HG03460 (cell line): ENCODE results near the gene ZNF664.
"Not testable (repeated sequence)": the region's sequence is repeated elsewhere in the genome, so short reads cannot be mapped to it uniquely, and the experiment has no call there.

Experiments
- ATAC-seq: cut with Tn5 transposase; IDR thresholded peaks from one replicate; pipeline ENCODE4 v1.9.1; 2021; ENCODE audit not compliant: unreplicated experiment

The ZNF664 gene

DNA sequence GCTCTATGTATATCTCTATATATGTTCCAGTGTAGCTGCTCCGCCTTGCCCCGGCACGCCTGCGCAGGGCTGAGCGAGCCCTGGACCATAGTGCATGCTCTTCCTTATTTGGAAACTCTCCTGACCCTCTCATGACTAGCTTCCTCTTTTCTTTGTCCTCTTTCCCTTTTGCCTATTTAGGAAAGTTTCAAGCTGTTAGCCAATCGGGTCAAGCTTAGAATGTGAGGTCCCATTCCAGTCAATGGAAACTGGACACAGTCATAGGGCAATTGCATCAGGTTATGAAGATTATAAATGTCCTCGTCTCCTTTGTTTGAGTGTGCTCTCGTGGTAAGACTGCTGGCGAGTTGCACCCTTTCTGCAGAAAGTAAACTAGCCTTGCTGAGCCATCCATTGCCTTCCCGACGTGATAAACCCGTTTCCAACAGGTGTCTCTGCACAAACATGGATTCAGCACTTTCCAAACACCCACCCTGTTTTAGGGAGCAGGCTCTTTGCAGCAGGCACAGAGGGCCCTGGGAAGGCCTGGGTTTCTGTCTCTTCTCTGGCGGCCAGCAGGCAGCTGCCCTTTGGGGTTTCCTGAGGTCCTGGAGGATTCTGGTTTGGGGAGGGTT is 31.3 kb upstream of the ZNF664 start:
- no peak for ATAC-seq

DNA sequence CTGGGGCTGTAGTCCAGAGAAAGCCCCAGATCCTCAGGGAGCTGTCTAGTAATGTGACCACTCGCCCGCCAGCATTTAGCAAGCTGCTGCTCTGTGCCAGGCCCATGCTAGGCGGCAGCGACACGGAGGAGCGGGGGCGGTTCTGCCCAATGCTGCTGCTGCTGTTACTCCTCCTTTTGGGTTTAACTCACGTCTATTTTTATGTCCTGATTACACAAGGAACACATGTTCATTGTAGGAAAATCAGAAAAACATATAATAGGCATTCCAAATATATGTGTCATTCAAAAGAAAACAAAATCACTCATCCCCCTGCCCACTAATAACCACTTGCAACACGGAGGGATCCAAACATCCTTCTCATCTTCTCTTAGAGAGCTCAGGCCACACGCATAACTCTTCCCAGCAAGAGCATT is 30.8 kb upstream of the ZNF664 start:
- ATAC-seq = no peak

DNA sequence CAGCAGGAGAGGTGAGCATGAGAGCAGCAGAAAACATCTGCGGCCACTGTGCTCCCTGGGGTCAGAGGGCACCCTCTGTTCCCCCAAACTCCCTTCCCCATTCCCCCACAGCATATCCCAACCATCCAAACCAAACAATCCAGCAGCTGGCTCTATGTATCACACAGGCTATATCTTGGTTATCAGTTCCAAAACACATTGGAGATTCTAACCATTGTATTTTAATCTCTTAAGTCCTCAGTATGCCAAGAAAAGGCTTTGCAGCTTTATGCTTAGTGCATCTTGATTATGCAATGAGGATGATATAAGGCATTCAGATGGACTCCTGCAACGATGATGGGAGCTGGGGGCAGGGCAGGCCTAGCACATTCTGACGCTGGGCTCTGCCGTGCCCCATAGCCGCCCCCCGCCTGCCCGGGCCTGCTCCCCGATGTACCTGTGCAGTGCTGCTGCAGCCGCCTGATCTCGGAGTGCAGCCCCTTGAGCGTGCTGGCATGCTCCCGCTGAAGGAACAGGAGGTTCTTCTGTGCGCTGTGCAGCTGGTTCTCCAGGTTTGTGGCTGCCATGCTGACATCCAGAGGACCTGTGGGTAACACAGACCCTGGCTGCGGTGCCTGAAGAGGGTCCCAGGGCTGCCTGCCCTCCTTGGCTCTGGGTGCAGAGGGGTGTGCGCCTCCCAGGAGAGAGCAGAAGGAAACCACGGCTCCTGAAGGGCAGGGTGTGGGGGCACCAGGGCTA is 29.9 kb upstream of the ZNF664 start:
- ATAC-seq = no peak

DNA sequence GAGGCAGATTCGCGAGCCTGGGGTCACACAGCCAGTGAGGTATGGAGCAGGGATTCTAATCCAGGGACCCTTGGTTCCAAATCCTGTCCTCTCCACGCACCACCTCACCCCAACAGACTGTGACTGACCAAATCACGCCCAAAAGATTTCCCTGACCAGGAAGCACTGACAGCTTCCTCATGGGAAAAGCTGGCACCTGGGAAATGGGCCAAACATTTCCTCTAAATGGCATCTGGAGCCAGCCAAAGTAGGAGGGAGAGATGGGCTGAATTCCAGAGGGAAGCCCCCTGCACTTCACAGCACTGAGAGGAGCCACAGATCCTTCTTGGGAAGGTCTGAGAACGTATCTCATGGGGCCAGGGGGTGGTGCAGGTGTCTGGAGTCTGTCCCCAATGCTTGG is 29.2 kb upstream of the ZNF664 start:
- ATAC-seq = no peak

DNA sequence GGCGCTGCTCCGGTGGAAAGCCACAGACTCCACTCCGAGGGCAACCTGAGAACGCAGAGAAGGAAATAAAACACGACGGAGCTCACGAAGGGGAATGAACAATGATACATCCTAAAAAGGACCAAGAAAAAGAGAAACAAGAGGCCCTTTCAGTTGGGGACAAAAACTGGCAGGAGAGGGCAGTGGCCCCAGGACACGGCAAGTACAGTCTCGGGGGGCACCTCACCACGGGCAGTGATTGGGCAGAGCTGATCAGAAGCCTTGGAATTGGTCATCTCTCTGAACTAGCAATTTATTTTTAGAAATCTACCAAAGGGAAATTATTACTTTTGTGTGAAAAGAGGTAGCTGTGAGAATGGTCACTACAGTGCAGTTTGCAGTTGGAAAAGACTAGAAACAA is 28.3 kb upstream of the ZNF664 start:
- no peak for ATAC-seq

DNA sequence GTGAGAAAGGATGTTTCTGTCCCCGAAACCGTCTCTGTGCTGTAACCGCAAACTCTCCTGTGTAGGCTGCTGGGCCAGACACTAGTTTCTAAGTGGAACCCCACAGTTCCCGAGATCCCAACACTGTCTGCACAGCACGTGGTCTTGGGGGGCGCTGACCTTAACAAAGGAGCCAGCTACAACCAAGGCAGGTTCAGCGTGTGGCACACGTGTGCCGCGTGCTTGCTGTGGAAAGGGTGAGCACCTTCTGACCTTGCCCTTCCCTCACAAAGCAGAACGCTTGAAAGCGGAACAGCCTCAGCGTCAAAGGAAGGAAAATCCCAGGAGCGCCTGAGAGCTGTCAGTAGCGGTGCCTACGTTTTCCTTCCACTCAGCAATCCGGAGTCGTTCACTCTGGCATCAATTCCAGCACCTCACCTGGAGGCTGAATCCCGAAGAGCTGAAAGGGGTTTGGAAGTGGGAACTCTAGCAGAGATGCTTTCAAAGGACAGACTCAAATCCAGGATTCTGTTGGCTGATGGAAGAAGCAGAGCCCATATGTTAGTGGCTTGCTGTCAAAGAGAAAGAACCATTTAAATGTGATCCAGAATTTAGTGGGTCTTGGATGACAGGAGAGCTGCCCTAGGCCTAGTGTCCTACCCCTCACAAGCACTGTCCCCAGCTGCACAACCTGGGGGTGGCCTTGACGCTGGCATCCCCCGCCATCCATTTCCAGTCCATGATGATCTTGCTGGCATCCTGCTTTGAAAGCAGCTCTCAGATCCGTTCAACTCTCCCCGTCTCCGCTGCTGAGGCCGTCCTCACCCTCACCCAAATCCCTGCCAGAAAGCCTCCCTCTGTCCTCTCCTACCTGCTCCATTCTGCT is 27.5 kb upstream of the ZNF664 start:
- no peak for ATAC-seq

DNA sequence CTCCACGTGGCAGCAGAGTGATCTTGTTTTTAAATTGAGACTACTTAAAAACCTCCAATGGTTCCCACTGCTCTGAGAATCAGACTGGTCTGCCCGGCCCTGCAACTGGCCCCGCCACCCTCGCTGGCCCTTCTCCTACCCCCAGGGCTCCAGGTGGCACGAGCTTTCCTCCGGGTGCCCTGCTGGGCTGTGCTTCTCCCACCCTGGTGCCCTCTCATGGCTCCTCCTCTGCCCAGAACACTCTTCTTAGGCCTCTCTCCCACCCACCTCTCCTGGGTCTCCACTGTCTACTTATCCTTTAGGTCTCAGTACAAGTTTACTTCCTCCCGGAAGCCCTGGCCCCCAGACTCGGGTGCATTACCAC is 26.9 kb upstream of the ZNF664 start:
- no peak for ATAC-seq

DNA sequence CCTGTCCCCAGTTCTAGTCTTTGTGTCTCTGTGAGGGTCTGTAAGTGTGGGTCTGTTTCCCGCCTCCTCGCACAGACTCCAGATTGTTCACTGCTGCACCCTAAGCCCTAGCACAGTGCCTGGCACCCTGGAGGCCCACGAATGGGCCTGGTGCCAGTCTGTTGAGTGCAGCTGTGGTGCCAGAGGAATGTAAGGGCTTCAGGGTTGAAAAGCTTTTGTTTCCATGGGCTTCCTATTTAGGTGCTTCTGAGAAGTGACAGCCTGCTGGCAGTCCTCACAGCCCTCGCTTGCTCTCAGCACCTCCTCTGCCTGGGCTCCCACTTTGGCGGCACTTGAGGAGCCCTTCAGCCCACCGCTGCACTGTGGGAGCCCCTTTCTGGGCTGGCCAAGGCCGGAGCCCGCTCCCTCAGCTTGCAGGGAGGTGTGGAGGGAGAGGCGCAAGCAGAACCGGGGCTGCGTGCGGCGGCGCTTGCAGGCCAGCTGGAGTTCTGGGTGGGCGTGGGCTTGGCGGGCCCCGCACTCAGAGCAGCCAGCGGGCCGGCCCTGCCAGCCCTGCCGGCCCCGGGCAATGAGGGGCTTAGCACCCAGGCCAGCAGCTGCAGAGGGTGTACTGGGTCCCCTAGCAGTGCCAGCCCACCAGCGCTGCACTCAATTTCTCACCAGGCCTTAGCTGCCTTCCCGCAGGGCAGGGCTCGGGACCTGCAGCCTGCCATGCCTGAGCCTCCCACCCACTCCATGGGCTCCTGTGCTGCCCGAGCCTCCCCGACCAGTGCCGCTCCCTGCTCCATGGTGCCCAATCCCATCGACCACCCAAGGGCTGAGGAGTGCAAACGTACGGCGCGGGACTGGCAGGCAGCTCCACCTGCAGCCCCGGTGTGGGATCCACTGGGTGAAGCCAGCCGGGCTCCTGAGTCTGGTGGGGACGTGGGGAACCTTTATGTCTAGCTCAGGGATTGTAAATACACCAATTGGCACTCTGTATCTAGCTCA is 26.2 kb upstream of the ZNF664 start:
- not testable (repeated sequence) for ATAC-seq

DNA sequence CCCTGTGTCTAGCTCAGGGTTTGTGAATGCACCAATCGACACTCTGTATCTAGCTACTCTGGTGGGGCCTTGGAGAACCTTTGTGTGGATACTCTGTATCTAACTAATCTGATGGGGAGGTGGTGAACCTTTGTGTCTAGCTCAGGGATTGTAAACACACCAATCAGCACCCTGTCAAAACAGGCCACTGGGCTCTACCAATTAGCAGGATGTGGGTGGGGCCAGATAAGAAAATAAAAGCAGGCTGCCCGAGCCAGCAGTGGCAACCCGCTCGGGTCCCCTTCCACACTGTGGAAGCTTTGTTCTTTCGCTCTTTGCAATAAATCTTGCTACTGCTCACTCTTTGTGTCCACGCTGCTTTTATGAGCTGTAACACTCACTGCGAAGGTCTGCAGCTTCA is 25.5 kb upstream of the ZNF664 start:
- ATAC-seq = not testable (repeated sequence)

DNA sequence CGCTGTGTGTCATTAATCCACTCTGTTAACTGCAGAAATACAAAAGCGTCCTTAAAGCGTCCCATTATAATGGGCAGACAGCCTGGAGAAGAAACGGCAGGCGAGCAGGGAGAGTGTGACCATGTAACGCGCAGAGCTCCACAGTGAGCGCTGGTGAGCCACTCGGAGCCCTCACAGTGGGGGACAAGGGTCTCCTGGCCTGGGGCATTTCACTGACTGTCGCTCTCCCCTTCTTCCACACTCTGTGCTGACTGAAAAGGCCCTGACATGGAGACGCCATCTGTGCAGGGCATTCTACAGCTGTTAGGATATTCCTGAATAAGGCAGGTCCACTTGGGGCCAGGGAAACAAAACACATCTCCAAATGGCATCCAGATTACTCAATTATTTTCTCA is 24.6 kb upstream of the ZNF664 start:
- ATAC-seq = no peak

DNA sequence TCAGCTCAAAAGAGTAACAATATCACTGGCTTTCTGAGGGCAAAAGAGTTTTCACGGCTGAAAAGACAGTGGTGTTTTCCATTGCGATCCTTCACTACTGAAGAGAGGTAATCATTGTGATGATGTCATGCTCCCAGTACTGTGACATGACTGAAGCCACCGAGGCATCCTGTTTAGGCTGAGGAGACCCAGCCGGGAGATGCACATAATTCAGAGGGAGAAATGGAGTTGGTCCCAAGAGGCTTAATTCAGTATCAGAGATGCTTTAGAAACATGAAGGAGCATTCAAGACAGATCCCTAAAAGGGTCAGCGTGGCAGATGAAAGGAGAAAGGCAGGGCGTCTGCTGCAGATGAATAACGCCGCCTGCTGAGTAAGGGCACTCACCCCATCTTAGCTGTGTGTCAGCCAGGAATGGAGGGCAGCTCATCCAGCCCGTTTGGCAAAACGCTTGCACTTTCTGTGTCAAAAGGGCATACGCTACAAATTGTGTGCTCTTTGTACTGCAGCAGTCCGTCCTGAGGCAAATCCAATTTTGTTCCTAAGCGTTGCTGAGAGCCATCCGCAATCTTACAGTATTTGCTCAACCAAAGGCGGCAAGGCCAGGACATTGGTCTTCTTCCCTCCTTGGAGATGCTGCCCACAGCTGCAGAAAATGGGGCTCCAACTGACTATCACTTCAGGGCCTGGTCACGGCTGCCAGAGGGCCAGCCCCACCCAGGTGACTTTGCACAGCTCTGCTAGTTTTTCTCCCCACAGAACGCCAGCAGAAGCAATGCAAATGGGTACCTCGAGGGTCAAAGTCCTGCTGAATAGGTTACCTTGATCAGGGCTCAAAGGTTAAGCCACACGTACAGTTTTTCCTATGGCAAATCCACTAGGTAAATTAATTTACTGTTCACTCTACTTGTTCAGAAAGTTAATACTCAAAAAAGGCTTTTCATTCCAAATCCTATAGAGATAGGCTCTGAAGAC is 23.9 kb upstream of the ZNF664 start:
- ATAC-seq = no peak

DNA sequence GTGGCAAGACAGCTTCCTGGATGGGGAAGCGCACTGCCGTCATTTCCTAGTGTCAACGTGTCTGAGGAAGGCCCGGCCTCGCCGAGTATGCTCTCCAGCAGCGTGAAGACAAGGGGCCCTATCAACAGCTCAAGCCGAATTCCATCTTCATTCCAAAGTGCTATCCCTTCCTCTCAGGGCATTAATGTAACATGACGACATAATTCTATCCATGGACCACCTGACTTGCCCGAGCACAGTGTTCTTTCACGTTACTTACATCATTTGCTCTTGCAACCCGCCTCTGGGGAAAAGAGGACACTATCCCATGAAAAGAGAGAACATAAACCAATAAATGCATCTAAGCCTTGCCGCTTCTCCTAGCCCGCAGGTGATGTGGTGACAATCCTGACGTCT is 23.2 kb upstream of the ZNF664 start:
- no peak for ATAC-seq

DNA sequence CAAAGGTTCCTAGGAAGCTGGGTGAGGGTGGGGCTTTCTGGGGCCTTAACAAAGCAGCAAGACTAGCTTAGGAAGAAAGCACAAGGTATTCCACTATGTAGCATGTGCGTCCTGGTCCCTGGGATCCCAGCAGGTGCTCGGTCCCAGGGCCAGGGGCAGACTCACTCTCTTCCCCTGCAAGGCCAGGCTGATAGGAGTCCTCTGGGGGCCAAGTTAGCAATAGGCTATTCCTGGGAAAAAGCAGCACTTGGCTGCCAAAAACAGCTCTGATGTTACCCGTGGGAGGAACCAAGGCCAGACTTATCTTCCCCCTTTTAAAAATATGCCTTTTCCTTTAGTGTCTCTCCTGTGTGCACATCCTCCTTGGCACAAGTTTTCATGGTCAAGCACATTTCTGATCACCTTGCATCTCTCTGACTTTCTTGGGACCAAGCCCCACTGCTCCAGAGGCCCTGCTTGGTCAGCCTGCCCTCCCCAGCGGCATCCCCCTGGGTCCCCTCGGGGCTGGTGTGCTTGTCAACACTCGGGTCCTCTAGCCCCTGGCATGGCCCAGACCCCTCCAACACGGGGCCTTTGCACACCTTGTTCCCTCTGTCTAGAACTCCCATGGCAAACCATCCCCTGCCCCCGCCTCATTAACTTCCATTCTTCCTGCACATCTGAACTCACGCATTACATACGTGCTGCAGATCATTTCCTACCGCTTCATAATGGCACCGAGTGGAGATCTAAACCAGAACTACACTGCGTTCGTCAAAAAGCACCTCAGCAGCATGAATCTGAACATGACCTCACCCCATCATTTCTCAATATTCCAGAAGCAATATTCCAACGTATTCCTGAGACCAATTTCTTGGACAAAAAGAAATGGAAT is 22.3 kb upstream of the ZNF664 start:
- ATAC-seq = no peak

DNA sequence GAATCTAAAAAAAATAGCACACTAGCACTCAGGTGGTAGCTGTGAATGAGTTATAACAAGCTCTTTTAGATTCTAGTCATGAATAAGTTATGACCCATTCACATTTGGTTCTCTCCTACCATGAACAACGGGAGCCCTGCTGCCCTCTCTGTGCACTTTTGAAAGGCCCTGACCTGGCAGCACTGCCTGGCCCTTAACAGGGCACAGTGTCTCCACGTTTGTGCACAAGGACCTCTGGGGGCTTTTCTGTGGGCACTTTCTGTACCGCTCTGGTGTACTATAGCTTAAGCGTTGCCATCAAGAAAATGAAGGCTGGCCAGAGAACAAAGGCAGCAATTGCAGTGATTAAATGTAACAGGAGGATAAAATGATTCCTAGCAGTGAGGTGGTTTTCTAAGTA is 21.5 kb upstream of the ZNF664 start:
- no peak for ATAC-seq

DNA sequence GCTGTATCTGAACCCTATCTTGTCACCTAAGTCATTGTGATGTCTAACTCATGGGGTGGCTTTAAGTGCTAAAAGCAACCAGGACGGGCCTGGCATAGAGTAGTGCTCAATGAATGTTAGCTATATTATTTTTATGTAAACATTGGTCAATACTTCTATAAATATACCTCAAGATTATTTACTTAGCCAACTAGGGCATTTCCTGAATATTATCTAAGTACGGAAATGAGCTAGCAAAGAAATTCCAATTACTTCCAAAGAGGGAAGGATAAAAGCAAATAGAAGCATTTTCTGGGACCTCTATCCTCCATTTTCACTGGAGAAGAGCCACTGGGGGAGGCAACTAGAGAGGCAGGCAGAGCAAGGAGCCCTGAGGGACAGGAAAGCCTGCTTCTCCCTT is 21.0 kb upstream of the ZNF664 start:
- no peak for ATAC-seq

DNA sequence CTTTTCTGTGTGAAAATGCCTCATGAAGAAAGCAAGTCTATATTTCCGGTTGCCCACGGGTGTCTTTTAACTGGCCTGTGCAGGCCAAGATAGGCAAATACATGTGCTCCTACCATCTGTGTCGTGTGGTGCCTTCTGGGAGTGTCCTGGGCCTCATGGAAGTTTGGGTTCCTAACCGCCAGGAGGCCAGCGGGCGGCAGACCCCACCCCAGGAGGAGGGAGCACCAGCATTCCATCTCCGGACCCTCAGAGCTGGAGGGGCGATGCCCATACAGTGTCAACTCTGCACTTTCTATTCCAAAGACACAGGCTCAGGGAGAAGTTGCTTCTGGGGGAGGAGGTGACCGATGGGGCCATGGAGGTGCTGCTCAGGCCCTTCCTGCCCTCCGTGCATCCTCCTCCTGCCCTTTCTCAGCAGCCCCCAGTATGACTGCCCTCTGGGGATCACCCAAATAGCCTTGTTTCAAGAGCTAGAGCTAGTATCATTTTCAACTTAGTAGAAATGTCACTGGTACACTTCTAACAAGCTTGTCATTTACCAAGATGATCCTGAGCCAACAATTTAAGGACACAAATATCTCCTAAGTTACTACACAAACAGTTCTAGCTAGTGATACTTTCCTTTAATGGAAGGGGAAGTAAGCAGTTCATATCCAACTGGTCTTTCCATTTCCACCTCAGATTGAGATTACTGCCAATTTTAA is 18.2 kb upstream of the ZNF664 start:
- ATAC-seq = no peak

DNA sequence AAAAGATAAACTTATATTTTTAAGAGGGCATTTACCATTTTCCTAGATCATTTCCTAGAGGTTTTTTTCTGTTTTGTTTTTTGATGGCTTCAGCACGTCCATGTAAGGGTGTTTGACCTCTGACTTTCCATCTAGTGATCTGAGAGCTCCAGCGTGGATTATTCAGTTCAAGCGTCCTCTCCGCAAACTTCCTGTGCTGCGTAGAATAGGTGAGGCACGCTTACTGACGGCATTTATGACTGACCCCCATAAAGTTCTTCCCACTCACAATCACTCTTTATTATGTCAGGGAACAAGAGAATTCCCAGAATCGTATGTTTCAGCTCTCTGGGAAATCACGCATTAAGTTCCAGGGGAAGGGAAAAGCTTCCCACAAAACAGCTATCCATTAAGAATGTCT is 16.8 kb upstream of the ZNF664 start:
- ATAC-seq = no peak

DNA sequence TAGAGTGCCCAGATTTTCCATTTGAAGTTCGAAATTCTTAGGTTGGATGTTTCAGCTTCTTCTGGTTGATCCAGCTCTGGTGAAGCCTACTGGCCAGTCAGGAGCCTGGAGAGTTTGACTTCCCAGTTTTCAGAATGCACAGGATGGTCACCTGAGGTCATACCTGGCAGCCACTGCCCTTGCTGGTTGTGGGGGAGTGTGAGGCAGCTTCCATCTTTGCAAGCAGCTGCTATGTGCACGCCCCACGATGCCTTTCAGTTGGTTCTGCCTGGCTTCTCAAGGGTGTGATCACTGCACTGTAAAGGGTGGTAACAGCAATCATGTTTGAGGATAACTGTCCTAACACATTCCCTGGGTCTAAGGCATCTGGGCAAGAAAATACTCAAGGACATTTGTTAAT is 15.8 kb upstream of the ZNF664 start:
- ATAC-seq = no peak
